HepG2 (cell line): Measurements from ENCODE around the gene CENPB. TPM values are rescaled to one million over a fixed set of nuclear protein-coding genes. Genes with fewer than 3 reads are reported as not detected.

Experiments used
- AHR ChIP-seq: IDR thresholded peaks from 2 replicates; pipeline ENCODE4 v1.6.1; 2018; ENCODE audit warnings: missing genetic modification reagents, missing compliant biosample characterization
- ELF1 ChIP-seq: sonication (generic); formaldehyde crosslinking; IDR thresholded peaks from 2 replicates; pipeline ENCODE4 v1.4.0; 2020; ENCODE audit warnings: missing genetic modification reagents
- GFI1 ChIP-seq: sonication (generic); formaldehyde crosslinking; IDR thresholded peaks from 2 replicates; pipeline ENCODE4 v1.5.0; 2020; ENCODE audit warnings: missing genetic modification reagents, mild to moderate bottlenecking, borderline replicate concordance
- HOXD1 ChIP-seq: sonication (generic); formaldehyde crosslinking; IDR thresholded peaks from 2 replicates; pipeline ENCODE4 v1.5.0; 2020; ENCODE audit warnings: missing genetic modification reagents
- MEIS2 ChIP-seq: sonication (generic); formaldehyde crosslinking; IDR thresholded peaks from 2 replicates; pipeline ENCODE4 v1.9.0; 2021; ENCODE audit warnings: mild to moderate bottlenecking, missing genetic modification reagents
- NFKB2 ChIP-seq: sonication (generic); formaldehyde crosslinking; IDR thresholded peaks from 2 replicates; pipeline ENCODE4 v1.4.0; 2020; ENCODE audit warnings: missing genetic modification reagents, borderline replicate concordance
- PAF1 ChIP-seq: IDR thresholded peaks from 2 replicates; pipeline ENCODE4 v1.6.1; 2016; ENCODE audit warnings: missing genetic modification reagents, missing compliant biosample characterization
- PITX1 ChIP-seq: sonication (generic); formaldehyde crosslinking; IDR thresholded peaks from 2 replicates; pipeline ENCODE4 v1.5.1; 2020; ENCODE audit warnings: mild to moderate bottlenecking, missing genetic modification reagents
- TARDBP ChIP-seq: sonication (generic); formaldehyde crosslinking; IDR thresholded peaks from 2 replicates; pipeline ENCODE4 v1.8.0; 2022; ENCODE audit warnings: mild to moderate bottlenecking, missing genetic modification reagents
- TCF12 ChIP-seq, 2 experiments: fragments of 450-650 bp in 1 of 2; sonication (generic) in 1 of 2; formaldehyde crosslinking in 1 of 2; IDR thresholded peaks; 2 replicates each; pipeline versions ENCODE4 v1.6.1 to v1.8.0; 2017 to 2022; ENCODE audit warnings: antibody characterized with exemption in 1 of 2, mild to moderate bottlenecking in 1 of 2, missing genetic modification reagents in 1 of 2, moderate library complexity in 1 of 2
- TOPORS ChIP-seq: sonication (generic); formaldehyde crosslinking; IDR thresholded peaks from 2 replicates; pipeline ENCODE4 v1.8.0; 2023; ENCODE audit warnings: mild to moderate bottlenecking, missing genetic modification reagents
- TSC22D2 ChIP-seq: sonication (generic); formaldehyde crosslinking; IDR thresholded peaks from 2 replicates; pipeline ENCODE4 v1.5.1; 2020; ENCODE audit warnings: missing genetic modification reagents, mild to moderate bottlenecking, borderline replicate concordance
- YY1 ChIP-seq: IDR thresholded peaks from 2 replicates; pipeline ENCODE4 v1.6.1; 2011; ENCODE audit warnings: low read length, low read depth, moderate library complexity, mild to moderate bottlenecking; ENCODE audit not compliant: insufficient read depth, insufficient replicate concordance
- ZNF367 ChIP-seq: sonication (generic); formaldehyde crosslinking; IDR thresholded peaks from 2 replicates; pipeline ENCODE4 v1.4.0; 2020; ENCODE audit warnings: missing genetic modification reagents, borderline replicate concordance
- ZNF432 ChIP-seq: sonication (generic); formaldehyde crosslinking; IDR thresholded peaks from 2 replicates; pipeline ENCODE4 v1.5.0; 2020; ENCODE audit warnings: missing genetic modification reagents, mild to moderate bottlenecking, borderline replicate concordance
- ZNF720 ChIP-seq: sonication (generic); formaldehyde crosslinking; IDR thresholded peaks from 2 replicates; pipeline ENCODE4 v1.4.0; 2020; ENCODE audit warnings: missing genetic modification reagents
- ZNF788 ChIP-seq: sonication (generic); formaldehyde crosslinking; IDR thresholded peaks from 2 replicates; pipeline ENCODE4 v1.5.0; 2020; ENCODE audit warnings: mild to moderate bottlenecking, missing genetic modification reagents, borderline replicate concordance
- polyA plus RNA-seq, 8 experiments: library from polyadenylated mRNA; depleted of rRNA in 3 of 8; stranded (reverse) in 7 of 8; unstranded in 1 of 8; fragments of >200 nt; fragmentation: Illumina TruSeq in 4 of 8; extraction: Trizol in 4 of 8; gene quantifications; 2 replicates each; pipeline versions ENCODE4 v1.2.1 to v1.2.3, GENCODE V29; 2011 to 2016; ENCODE audit warnings: low read depth in 4 of 8, missing spikeins in 1 of 8, mixed read lengths in 1 of 8; ENCODE audit not compliant: insufficient read depth in 1 of 8
- total RNA-seq, 5 experiments: library from RNA; depleted of rRNA; stranded (reverse); fragments of >200 nt; fragmentation: Illumina TruSeq; extraction: Trizol; gene quantifications; 2 replicates each; pipeline ENCODE4 v1.2.3, GENCODE V29; 2016; ENCODE audit warnings: low read depth in 1 of 5
- TF ChIP-seq, protein P1 (sequence below): sonication (generic); formaldehyde crosslinking; IDR thresholded peaks from 2 replicates; pipeline ENCODE4 v1.4.0; 2020; ENCODE audit warnings: missing genetic modification reagents; ENCODE audit errors: not compliant biosample characterization
- TF ChIP-seq, protein P2 (sequence below), 2 experiments: IDR thresholded peaks; 2 replicates each; pipeline ENCODE4 v1.6.1; 2011 to 2012; ENCODE audit warnings: low read length in 2 of 2, borderline replicate concordance in 1 of 2, low read depth in 1 of 2, mild to moderate bottlenecking in 1 of 2, moderate library complexity in 1 of 2
- TF ChIP-seq, protein P3 (sequence below): sonication (generic); formaldehyde crosslinking; IDR thresholded peaks from 2 replicates; pipeline ENCODE4 v1.8.1; 2023; ENCODE audit warnings: mild to moderate bottlenecking, missing genetic modification reagents
- TF ChIP-seq, protein P4 (sequence below): sonication (generic); formaldehyde crosslinking; IDR thresholded peaks from 2 replicates; pipeline ENCODE4 v1.4.0; 2020; ENCODE audit warnings: missing genetic modification reagents

Gene CENPB
- total and polyA plus RNA-seq, 2 of the 13 experiments (the other 11 are each of a cell fraction or from before 2014, with no cell fraction given): 10.4 to 54.5 TPM

DNA sequence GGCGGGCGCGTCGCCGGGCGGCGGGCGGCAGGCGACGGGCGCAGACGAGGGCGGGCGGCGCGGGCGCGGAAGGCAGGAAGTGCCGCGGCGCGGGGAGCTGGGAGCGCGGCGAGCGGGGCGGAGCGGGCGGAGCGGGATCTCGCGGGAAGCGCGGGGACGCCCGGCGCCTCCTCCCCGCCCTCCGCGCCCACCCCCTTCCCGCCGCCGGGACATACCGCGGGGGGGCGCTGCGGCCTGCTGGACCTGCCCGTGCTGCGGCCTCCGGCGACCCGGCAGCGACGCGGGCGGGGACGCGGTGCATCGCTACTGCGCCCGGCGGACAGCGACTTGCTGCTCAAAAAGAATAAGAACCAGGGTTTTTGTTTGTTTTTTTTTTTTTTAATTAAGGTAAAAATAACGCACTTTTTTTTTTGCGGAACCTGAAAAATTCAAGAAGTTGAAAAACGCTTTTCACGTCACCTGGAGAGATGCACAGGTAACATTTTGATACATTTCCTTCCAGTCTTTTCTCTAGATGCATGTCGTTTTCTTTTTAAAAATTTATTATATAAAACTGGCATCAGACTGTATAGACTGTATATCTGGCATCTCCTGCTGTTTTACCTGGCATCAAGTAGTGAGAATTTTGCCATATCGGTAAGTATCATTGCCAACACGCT lies at the start of gene CENPB (continued):
- TF ChIP-seq ELF1 (CRISPR knock-in tag): no peak
- 0 out of 2 replicates have a peak, but pooled peaks have one; percentile 39 for TF ChIP-seq ZNF788 (CRISPR knock-in tag)
- no peak for TF ChIP-seq ZNF367 (CRISPR knock-in tag)
- peak; percentile 73; the same call in 1 of the 2 replicates for TF ChIP-seq AHR
- no peak; the same call in 1 of the 2 replicates for TF ChIP-seq GFI1 (CRISPR knock-in tag)
- no peak for TF ChIP-seq NFKB2
- TF ChIP-seq ZNF432 (CRISPR knock-in tag): no peak
- TF ChIP-seq, protein P1, sequence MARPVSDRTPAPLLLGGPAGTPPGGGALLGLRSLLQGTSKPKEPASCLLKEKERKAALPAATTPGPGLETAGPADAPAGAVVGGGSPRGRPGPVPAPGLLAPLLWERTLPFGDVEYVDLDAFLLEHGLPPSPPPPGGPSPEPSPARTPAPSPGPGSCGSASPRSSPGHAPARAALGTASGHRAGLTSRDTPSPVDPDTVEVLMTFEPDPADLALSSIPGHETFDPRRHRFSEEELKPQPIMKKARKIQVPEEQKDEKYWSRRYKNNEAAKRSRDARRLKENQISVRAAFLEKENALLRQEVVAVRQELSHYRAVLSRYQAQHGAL (CRISPR knock-in tag): no peak
- TF ChIP-seq, protein P2, sequence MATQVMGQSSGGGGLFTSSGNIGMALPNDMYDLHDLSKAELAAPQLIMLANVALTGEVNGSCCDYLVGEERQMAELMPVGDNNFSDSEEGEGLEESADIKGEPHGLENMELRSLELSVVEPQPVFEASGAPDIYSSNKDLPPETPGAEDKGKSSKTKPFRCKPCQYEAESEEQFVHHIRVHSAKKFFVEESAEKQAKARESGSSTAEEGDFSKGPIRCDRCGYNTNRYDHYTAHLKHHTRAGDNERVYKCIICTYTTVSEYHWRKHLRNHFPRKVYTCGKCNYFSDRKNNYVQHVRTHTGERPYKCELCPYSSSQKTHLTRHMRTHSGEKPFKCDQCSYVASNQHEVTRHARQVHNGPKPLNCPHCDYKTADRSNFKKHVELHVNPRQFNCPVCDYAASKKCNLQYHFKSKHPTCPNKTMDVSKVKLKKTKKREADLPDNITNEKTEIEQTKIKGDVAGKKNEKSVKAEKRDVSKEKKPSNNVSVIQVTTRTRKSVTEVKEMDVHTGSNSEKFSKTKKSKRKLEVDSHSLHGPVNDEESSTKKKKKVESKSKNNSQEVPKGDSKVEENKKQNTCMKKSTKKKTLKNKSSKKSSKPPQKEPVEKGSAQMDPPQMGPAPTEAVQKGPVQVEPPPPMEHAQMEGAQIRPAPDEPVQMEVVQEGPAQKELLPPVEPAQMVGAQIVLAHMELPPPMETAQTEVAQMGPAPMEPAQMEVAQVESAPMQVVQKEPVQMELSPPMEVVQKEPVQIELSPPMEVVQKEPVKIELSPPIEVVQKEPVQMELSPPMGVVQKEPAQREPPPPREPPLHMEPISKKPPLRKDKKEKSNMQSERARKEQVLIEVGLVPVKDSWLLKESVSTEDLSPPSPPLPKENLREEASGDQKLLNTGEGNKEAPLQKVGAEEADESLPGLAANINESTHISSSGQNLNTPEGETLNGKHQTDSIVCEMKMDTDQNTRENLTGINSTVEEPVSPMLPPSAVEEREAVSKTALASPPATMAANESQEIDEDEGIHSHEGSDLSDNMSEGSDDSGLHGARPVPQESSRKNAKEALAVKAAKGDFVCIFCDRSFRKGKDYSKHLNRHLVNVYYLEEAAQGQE (IDR thresholded peaks at IDR 0.05; ENCODE audit: borderline replicate concordance in 1 of 2, low read depth in 1 of 2, low read length in 2 of 2): peak; percentile 48 to 89
- TF ChIP-seq, protein P3, sequence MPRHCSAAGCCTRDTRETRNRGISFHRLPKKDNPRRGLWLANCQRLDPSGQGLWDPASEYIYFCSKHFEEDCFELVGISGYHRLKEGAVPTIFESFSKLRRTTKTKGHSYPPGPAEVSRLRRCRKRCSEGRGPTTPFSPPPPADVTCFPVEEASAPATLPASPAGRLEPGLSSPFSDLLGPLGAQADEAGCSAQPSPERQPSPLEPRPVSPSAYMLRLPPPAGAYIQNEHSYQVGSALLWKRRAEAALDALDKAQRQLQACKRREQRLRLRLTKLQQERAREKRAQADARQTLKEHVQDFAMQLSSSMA: no peak
- no peak for TF ChIP-seq TSC22D2 (CRISPR knock-in tag)
- TF ChIP-seq YY1: peak; percentile 83
- no peak for TF ChIP-seq PITX1 (CRISPR knock-in tag)
- no peak for TF ChIP-seq PAF1 (CRISPR knock-in tag)
- TF ChIP-seq, protein P4, sequence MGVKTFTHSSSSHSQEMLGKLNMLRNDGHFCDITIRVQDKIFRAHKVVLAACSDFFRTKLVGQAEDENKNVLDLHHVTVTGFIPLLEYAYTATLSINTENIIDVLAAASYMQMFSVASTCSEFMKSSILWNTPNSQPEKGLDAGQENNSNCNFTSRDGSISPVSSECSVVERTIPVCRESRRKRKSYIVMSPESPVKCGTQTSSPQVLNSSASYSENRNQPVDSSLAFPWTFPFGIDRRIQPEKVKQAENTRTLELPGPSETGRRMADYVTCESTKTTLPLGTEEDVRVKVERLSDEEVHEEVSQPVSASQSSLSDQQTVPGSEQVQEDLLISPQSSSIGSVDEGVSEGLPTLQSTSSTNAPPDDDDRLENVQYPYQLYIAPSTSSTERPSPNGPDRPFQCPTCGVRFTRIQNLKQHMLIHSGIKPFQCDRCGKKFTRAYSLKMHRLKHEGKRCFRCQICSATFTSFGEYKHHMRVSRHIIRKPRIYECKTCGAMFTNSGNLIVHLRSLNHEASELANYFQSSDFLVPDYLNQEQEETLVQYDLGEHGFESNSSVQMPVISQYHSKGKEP (CRISPR knock-in tag): peak; percentile 30; the same call in 1 of the 2 replicates
- TF ChIP-seq MEIS2 (CRISPR knock-in tag): no peak; the same call in 1 of the 2 replicates
- no peak for TF ChIP-seq ZNF720 (CRISPR knock-in tag)
- peak; percentile 18; the same call in 1 of the 2 replicates for TF ChIP-seq HOXD1 (CRISPR knock-in tag)
- no peak for TF ChIP-seq TCF12 (IDR thresholded peaks at IDR 0.05)
- no peak for TF ChIP-seq TCF12 (CRISPR knock-in tag; IDR thresholded peaks at IDR 0.05)
- TF ChIP-seq TARDBP (CRISPR knock-in tag): 0 out of 2 replicates have a peak, but pooled peaks have one; percentile 26
- peak; percentile 65 for TF ChIP-seq TOPORS (CRISPR knock-in tag)
